K562 (cell line): Measurements from ENCODE around the gene SCARB2.

ENCODE experiments used
- CBX5 ChIP-seq: IDR thresholded peaks from 2 replicates; pipeline ENCODE4 v1.6.1; 2014; ENCODE audit warnings: low read depth, borderline replicate concordance
- CTCF ChIP-seq, 3 experiments: IDR thresholded peaks in 2 of 3; conservative IDR thresholded peaks in 1 of 3; 2 replicates each; pipeline ENCODE4 v1.5.1; 2011 to 2012; ENCODE audit warnings: low read length in 3 of 3, mild to moderate bottlenecking in 3 of 3, control low read depth in 2 of 3, improper control_type of control experiment in 1 of 3, inconsistent platforms in 1 of 3, low read depth in 1 of 3, mixed read lengths in 1 of 3, moderate library complexity in 1 of 3; ENCODE audit not compliant: insufficient read depth in 2 of 3
- EZH2 ChIP-seq: IDR thresholded peaks from 2 replicates; pipeline ENCODE4 v1.6.1; 2012; ENCODE audit warnings: low read depth, mild to moderate bottlenecking, inconsistent platforms, low read length, borderline replicate concordance
- KLF1 ChIP-seq: fragments of 450-650 bp; IDR thresholded peaks from 2 replicates; pipeline ENCODE4 v1.6.1; 2016; ENCODE audit warnings: missing genetic modification characterization, missing compliant biosample characterization
- MYC ChIP-seq, 2 experiments: fragments of 250-450 bp in 1 of 2; sonication (Bioruptor Pico) in 1 of 2; IDR thresholded peaks; 2 replicates each; pipeline versions ENCODE4 v1.5.1 to v1.6.1; 2012 to 2021; ENCODE audit warnings: low read depth in 2 of 2, borderline replicate concordance in 1 of 2, improper control_type of control experiment in 1 of 2, low read length in 1 of 2, mild to moderate bottlenecking in 1 of 2, moderate library complexity in 1 of 2
- PML ChIP-seq: IDR thresholded peaks from 2 replicates; pipeline ENCODE4 v1.6.1; 2012; ENCODE audit warnings: low read length, inconsistent platforms
- SIN3A ChIP-seq, 2 experiments: fragments of 150-350 bp in 1 of 2; IDR thresholded peaks; 2 replicates each; pipeline ENCODE4 v1.6.1; 2011 to 2016; ENCODE audit warnings: borderline replicate concordance in 2 of 2, low read depth in 2 of 2, low read length in 2 of 2, mild to moderate bottlenecking in 2 of 2, moderate library complexity in 2 of 2; ENCODE audit not compliant: control insufficient read depth in 1 of 2
- SRF ChIP-seq, 2 experiments: fragments of 250-450, 450-650 bp in 1 of 2; sonication (Bioruptor Pico) in 1 of 2; sonication (generic) in 1 of 2; formaldehyde crosslinking; IDR thresholded peaks; 2 replicates each; pipeline versions ENCODE4 v1.5.0 to v1.5.1; 2020 to 2022; ENCODE audit warnings: mild to moderate bottlenecking in 1 of 2, missing genetic modification reagents in 1 of 2
- TCF15 ChIP-seq: fragments of 250-450 bp; sonication (Bioruptor Pico); IDR thresholded peaks from 2 replicates; pipeline ENCODE4 v1.8.0; 2022; ENCODE audit warnings: moderate library complexity, mild to moderate bottlenecking, inconsistent platforms
- ZNF644 ChIP-seq: fragments of 200-800 bp; sonication (Bioruptor generic); IDR thresholded peaks from 2 replicates; pipeline ENCODE4 v1.6.1; 2016; ENCODE audit warnings: low read depth, missing genetic modification characterization, missing compliant biosample characterization

- TF ChIP-seq EZH2 (no peak), SRF (CRISPR knock-in tag; IDR thresholded peaks at IDR 0.05) (no peak), CBX5 (no peak), SIN3A (IDR thresholded peaks at IDR 0.05; ENCODE audit: borderline replicate concordance in 2 of 2, control insufficient read depth in 1 of 2, low read depth in 2 of 2, low read length in 2 of 2) (no peak), CTCF (IDR thresholded peaks at IDR 0.05 in 2 of 3, conservative IDR thresholded peaks at IDR 0.05 in 1 of 3; ENCODE audit: insufficient read depth in 2 of 3, low read depth in 1 of 3, low read length in 3 of 3) (no peak), PML (no peak), KLF1 (no peak), MYC (IDR thresholded peaks at IDR 0.05; ENCODE audit: low read depth, low read length) (no peak), MYC (CRISPR knock-in tag; IDR thresholded peaks at IDR 0.05; ENCODE audit: borderline replicate concordance, low read depth) (no peak), ZNF644 (no peak), TCF15 (CRISPR knock-in tag) (no peak)
These were observed 96.8 kb downstream of the SCARB2 start for GRCh38 chr4:76116821-76117220.
